ENCODE measurements around the gene TAF15. TPM values are rescaled to one million over a fixed set of nuclear protein-coding genes. Genes with fewer than 3 reads are reported as not detected.

TAF15 gene
- total RNA-seq, 2 experiments from 2014 or later, result 114 to 119 TPM

GRCh38 chr17:35891269-35891668, 82.0 kb downstream of the TAF15 start:
- Mint-ChIP-seq H3K27me3 (no peaks in the 10 kb centered on the region), H3K4me3 (no peak overlapping the region), H3K36me3 (ENCODE audit: low read depth) (no peaks in the 10 kb centered on the region), H3K9me3 (no peaks in the 10 kb centered on the region), H3K27ac (peak overlapping the region; percentile 48), H3K4me1 (ENCODE audit: low read depth) (peaks cover 21% of the 10 kb centered on the region)
- DNase-seq (peak in 2 of 14 experiments; percentile 31 to 50), ATAC-seq (ENCODE audit: poor library complexity) (no peak)
- Histone ChIP-seq H3K4me3 (ENCODE audit: low read length) (no peak overlapping the region), H3K36me3 (ENCODE audit: insufficient read depth, low read length) (no peaks in the 10 kb centered on the region), H3K27ac (ENCODE audit: low read depth in 1 of 2, low read length in 2 of 2) (peak overlapping the region in 1 of 2 donors; percentile 40), H3K9me3 (ENCODE audit: control insufficient read depth in 1 of 2, insufficient read depth in 1 of 2, low read length in 2 of 2) (no peaks in the 10 kb centered on the region), H3K4me1 (ENCODE audit: insufficient read depth, low read length) (peaks cover 70% of the 10 kb centered on the region), H3K27me3 (ENCODE audit: control insufficient read depth in 1 of 2, insufficient read depth in 2 of 2, low read length in 2 of 2) (no peaks in the 10 kb centered on the region)
- CTCF ChIA-PET, result interaction anchor here (1.6 kb wide), 1 partner anchor 9 kb away, joined by 3 read pairs; no protein-coding TSS in a partner anchor
- intact Hi-C loops (cut with DNase I, micrococcal nuclease), result no loop called here
- TF ChIP-seq CTCF (IDR thresholded peaks at IDR 0.05), result no peak
- POLR2A ChIA-PET, result interaction anchor here (0.8 to 1.2 kb wide), 2 partner anchors 11 to 16 kb away, joined by 3 read pairs; no protein-coding TSS in a partner anchor

- Histone ChIP-seq H3K27me3 (ENCODE audit: control insufficient read depth in 1 of 2, insufficient read depth in 2 of 2, low read length in 2 of 2) (no peaks in the 10 kb centered on the region), H3K9me3 (ENCODE audit: control insufficient read depth in 1 of 2, insufficient read depth in 1 of 2, low read length in 2 of 2) (no peaks in the 10 kb centered on the region), H3K27ac (ENCODE audit: low read depth in 1 of 2, low read length in 2 of 2) (peak overlapping the region in 1 of 2 donors; percentile 55), H3K4me1 (ENCODE audit: insufficient read depth, low read length) (peaks cover 80% of the 10 kb centered on the region), H3K4me3 (ENCODE audit: low read length) (no peak overlapping the region), H3K36me3 (ENCODE audit: insufficient read depth, low read length) (no peaks in the 10 kb centered on the region)
- CTCF ChIA-PET, result no interaction called here
- intact Hi-C loops (cut with DNase I, micrococcal nuclease), result no loop called here
- H3K4me3 Mint-ChIP-seq, result no peak overlapping the region
- POLR2A ChIA-PET, result interaction anchor here (0.5 kb wide), 1 partner anchor 26 kb away, joined by 3 read pairs; no protein-coding TSS in a partner anchor
- TF ChIP-seq CTCF (IDR thresholded peaks at IDR 0.05), result no peak
- peak in 6 of 14 experiments; percentile 29 to 77 (median 56) for DNase-seq
- peaks cover 21% of the 10 kb centered on the region for H3K4me1 Mint-ChIP-seq (ENCODE audit: low read depth)
- H3K27ac Mint-ChIP-seq, result peak overlapping the region; percentile 2
- H3K9me3 Mint-ChIP-seq, result no peaks in the 10 kb centered on the region
- no peaks in the 10 kb centered on the region for H3K27me3 Mint-ChIP-seq
- H3K36me3 Mint-ChIP-seq (ENCODE audit: low read depth), result no peaks in the 10 kb centered on the region
- ATAC-seq (ENCODE audit: poor library complexity), result no peak
Observed at GRCh38 chr17:35892091-35893035, 83.1 kb downstream of the TAF15 start.

GRCh38 chr17:35893751-35894150, 84.5 kb downstream of the TAF15 start:
- Histone ChIP-seq H3K36me3 (ENCODE audit: insufficient read depth, low read length) (no peaks in the 10 kb centered on the region), H3K9me3 (ENCODE audit: control insufficient read depth in 1 of 2, insufficient read depth in 1 of 2, low read length in 2 of 2) (no peaks in the 10 kb centered on the region), H3K27ac (ENCODE audit: low read depth in 1 of 2, low read length in 2 of 2) (no peak overlapping the region), H3K27me3 (ENCODE audit: control insufficient read depth in 1 of 2, insufficient read depth in 2 of 2, low read length in 2 of 2) (no peaks in the 10 kb centered on the region), H3K4me1 (ENCODE audit: insufficient read depth, low read length) (peaks cover 84% of the 10 kb centered on the region), H3K4me3 (ENCODE audit: low read length) (no peak overlapping the region)
- POLR2A ChIA-PET, result no interaction called here
- Mint-ChIP-seq H3K4me3 (no peak overlapping the region), H3K27me3 (peaks cover 5% of the 10 kb centered on the region), H3K36me3 (ENCODE audit: low read depth) (no peaks in the 10 kb centered on the region), H3K4me1 (ENCODE audit: low read depth) (peaks cover 29% of the 10 kb centered on the region), H3K27ac (no peak overlapping the region), H3K9me3 (no peaks in the 10 kb centered on the region)
- TF ChIP-seq CTCF (IDR thresholded peaks at IDR 0.05), result no peak
- DNase-seq (no peak), ATAC-seq (ENCODE audit: poor library complexity) (no peak)
- CTCF ChIA-PET, result no interaction called here
- intact Hi-C loops (cut with DNase I, micrococcal nuclease), result no loop called here
